B cell (primary cell): ENCODE data around the gene TRMU. TPM values are rescaled to one million over a fixed set of nuclear protein-coding genes. Genes with fewer than 3 reads are reported as not detected.

Experiments used
- ATAC-seq: fragments of 200-7000 bp; cut with Tn5 transposase; one replicate; pipeline ENCODE4 v1.10.0; 2021; ENCODE audit warnings: low read depth, mild to moderate bottlenecking, moderate number of reproducible peaks, moderate library complexity
- CTCF ChIA-PET: fragments of 350-600 bp; sonication (Branson Sonifier 250); formaldehyde crosslinking; loops from one replicate; lab custom pipeline; 2021; ENCODE audit warnings: antibody characterized with exemption, inconsistent platforms; lab: Charles Lee
- POLR2A ChIA-PET: fragments of 350-600 bp; sonication (Branson Sonifier 250); formaldehyde crosslinking; loops from one replicate; lab custom pipeline; 2021; ENCODE audit warnings: antibody characterized with exemption; lab: Charles Lee
- DNase-seq: peaks from one replicate; pipeline ENCODE4 v3.0.0; 2013
- H2AFZ ChIP-seq: 2 replicates; pipeline ENCODE4 v1.6.1; 2012; ENCODE audit warnings: mild to moderate bottlenecking, low read depth, low read length; ENCODE audit not compliant: insufficient read depth, poor library complexity, severe bottlenecking
- H3K27ac ChIP-seq, 2 donors: 1 replicate in 1 of 2; 2 replicates in 1 of 2; pipeline ENCODE4 v1.5.1; 2012 to 2013; ENCODE audit warnings: low read length in 2 of 2, mild to moderate bottlenecking in 2 of 2, moderate library complexity in 1 of 2
- H3K27me3 ChIP-seq, 4 experiments: fragments of 200-600 bp in 1 of 4; sonication (generic) in 1 of 4; replicated peaks in 1 of 4; 1 replicate in 2 of 4; 2 replicates in 2 of 4; pipeline versions ENCODE4 v1.6.1 to v1.7.0; 2013 to 2016; ENCODE audit warnings: low read length in 3 of 4, mild to moderate bottlenecking in 2 of 4, mixed read lengths in 1 of 4, moderate library complexity in 1 of 4; ENCODE audit not compliant: insufficient read depth in 4 of 4, control insufficient read depth in 3 of 4; ENCODE audit errors: control extremely low read depth in 1 of 4
- H3K36me3 ChIP-seq, 2 experiments: replicated peaks in 1 of 2; 1 replicate in 1 of 2; 2 replicates in 1 of 2; pipeline versions ENCODE4 v1.6.1 to v1.7.1; 2013; ENCODE audit warnings: low read length in 1 of 2; ENCODE audit not compliant: insufficient read depth in 2 of 2, control insufficient read depth in 1 of 2; ENCODE audit errors: control extremely low read depth in 1 of 2, extremely low read depth in 1 of 2
- H3K4me1 ChIP-seq, 2 donors: fragments of 200-600 bp in 1 of 2; sonication (generic) in 1 of 2; 1 replicate in 1 of 2; 2 replicates in 1 of 2; pipeline versions ENCODE4 v1.5.1 to v1.6.1; 2013 to 2017; ENCODE audit warnings: low read length in 2 of 2; ENCODE audit not compliant: control insufficient read depth in 2 of 2, insufficient read depth in 2 of 2
- H3K4me2 ChIP-seq: replicated peaks from 2 replicates; pipeline ENCODE3; 2012; ENCODE audit warnings: mild to moderate bottlenecking, low read depth, low read length; ENCODE audit not compliant: poor library complexity, severe bottlenecking
- H3K4me3 ChIP-seq, 5 experiments: fragments of 200-600 bp in 1 of 5; sonication (generic) in 1 of 5; 1 replicate in 3 of 5; 2 replicates in 2 of 5; pipeline versions ENCODE4 v1.5.1 to v1.7.0; 2011 to 2016; ENCODE audit warnings: low read length in 4 of 5, mild to moderate bottlenecking in 4 of 5, low read depth in 2 of 5, control low read depth in 1 of 5, moderate library complexity in 1 of 5; ENCODE audit not compliant: insufficient read depth in 1 of 5; ENCODE audit errors: control extremely low read depth in 1 of 5, extremely low read depth in 1 of 5
- H3K79me2 ChIP-seq: fragments of 200-600 bp; sonication (generic); one replicate; pipeline ENCODE4 v1.6.0; 2016; ENCODE audit warnings: low read length; ENCODE audit not compliant: control insufficient read depth, insufficient read depth
- H3K9ac ChIP-seq: fragments of 200-600 bp; sonication (generic); 2 replicates; pipeline ENCODE4 v1.6.1; 2017; ENCODE audit warnings: mild to moderate bottlenecking, low read length, moderate library complexity
- H3K9me3 ChIP-seq, 3 donors: one replicate each; pipeline versions ENCODE4 v1.6.1 to v1.7.1; 2013; ENCODE audit warnings: low read length in 2 of 3; ENCODE audit not compliant: control insufficient read depth in 2 of 3, insufficient read depth in 1 of 3; ENCODE audit errors: control extremely low read depth in 1 of 3
- H4K20me1 ChIP-seq: 2 replicates; pipeline ENCODE4 v1.6.0; 2012; ENCODE audit warnings: mild to moderate bottlenecking, low read length; ENCODE audit not compliant: insufficient read depth, control insufficient read depth, poor library complexity, severe bottlenecking
- H3K27ac Mint-ChIP-seq: one replicate; pipeline ENCODE4 v1.8.0; 2021; ENCODE audit warnings: mixed read lengths
- H3K27me3 Mint-ChIP-seq: one replicate; pipeline ENCODE4 v1.8.0; 2021; ENCODE audit warnings: mixed read lengths
- H3K4me1 Mint-ChIP-seq: one replicate; pipeline ENCODE4 v1.8.0; 2021; ENCODE audit warnings: mixed read lengths
- H3K4me3 Mint-ChIP-seq: one replicate; pipeline ENCODE4 v1.8.0; 2021; ENCODE audit warnings: mixed read lengths
- H3K9me3 Mint-ChIP-seq: one replicate; pipeline ENCODE4 v1.8.0; 2022; ENCODE audit warnings: mixed read lengths; ENCODE audit not compliant: insufficient read depth
- EZH2 ChIP-seq: IDR thresholded peaks from 2 replicates; pipeline ENCODE4 v1.6.1; 2012; ENCODE audit warnings: borderline replicate concordance, low read depth, mild to moderate bottlenecking, moderate library complexity, low read length; ENCODE audit not compliant: insufficient read depth, poor library complexity, severe bottlenecking
- WGBS: methylation state at CpG from one replicate; pipeline ENCODE4 v1.1.5; 2013; ENCODE audit warnings: missing lambda C conversion rate; ENCODE audit not compliant: insufficient coverage; 5-methylcytosine and 5-hydroxymethylcytosine counted together
- intact Hi-C: fragments of 100-400 bp; cut with micrococcal nuclease; formaldehyde crosslinking; loops from one replicate; pipeline ENCODE4 v1.10.0; 2022
- polyA plus RNA-seq: library from polyadenylated mRNA; depleted of rRNA; stranded (reverse); fragments of >200 nt; gene quantifications from 2 replicates; pipeline ENCODE4 v1.2.3, GENCODE V29; 2012
- total RNA-seq, 2 donors: library from RNA; stranded (reverse); fragments of 120-200 nt in 1 of 2; gene quantifications; 1 replicate in 1 of 2; 2 replicates in 1 of 2; pipeline versions ENCODE4 v1.2.3 to v1.2.4, GENCODE V29; 2013 to 2022
- TF ChIP-seq, protein P1 (sequence below): fragments of 200-600 bp; IDR thresholded peaks from one replicate; pipeline ENCODE4 v1.8.0; 2022; ENCODE audit warnings: antibody characterized with exemption, mild to moderate bottlenecking

Gene TRMU
- total and polyA plus RNA-seq, 2 donors (not counting 1 experiment from before 2014, with no cell fraction given): 51.0 to 76.9 TPM

DNA sequence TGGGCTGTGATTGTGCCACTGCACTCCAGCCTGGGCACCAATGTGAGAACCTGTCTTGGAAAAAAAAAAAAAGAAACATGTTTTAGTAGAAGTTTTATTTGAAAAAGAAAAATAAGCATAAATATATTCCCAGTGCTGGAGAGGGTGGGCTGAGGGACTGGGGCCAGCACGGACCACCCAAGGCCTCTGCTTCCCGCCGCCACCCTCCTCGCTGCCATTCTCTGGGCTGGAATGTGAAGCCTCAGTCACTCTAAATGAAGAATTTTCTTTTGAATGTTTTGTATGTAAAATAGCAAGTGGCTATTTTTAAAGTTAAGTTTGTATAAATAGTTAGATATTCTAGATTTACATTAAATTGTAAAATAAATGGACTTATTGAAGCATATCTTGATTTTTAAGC, 5.1 kb upstream of the TRMU start:
- Mint-ChIP-seq H3K4me1 (peaks cover 5% of the 10 kb centered on the region), H3K27ac (no peak overlapping the region), H3K9me3 (no peaks in the 10 kb centered on the region), H3K27me3 (no peaks in the 10 kb centered on the region), H3K4me3 (no peak overlapping the region)
- no peak overlapping the region for H3K4me2 ChIP-seq
- TF ChIP-seq, protein P1, sequence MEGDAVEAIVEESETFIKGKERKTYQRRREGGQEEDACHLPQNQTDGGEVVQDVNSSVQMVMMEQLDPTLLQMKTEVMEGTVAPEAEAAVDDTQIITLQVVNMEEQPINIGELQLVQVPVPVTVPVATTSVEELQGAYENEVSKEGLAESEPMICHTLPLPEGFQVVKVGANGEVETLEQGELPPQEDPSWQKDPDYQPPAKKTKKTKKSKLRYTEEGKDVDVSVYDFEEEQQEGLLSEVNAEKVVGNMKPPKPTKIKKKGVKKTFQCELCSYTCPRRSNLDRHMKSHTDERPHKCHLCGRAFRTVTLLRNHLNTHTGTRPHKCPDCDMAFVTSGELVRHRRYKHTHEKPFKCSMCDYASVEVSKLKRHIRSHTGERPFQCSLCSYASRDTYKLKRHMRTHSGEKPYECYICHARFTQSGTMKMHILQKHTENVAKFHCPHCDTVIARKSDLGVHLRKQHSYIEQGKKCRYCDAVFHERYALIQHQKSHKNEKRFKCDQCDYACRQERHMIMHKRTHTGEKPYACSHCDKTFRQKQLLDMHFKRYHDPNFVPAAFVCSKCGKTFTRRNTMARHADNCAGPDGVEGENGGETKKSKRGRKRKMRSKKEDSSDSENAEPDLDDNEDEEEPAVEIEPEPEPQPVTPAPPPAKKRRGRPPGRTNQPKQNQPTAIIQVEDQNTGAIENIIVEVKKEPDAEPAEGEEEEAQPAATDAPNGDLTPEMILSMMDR: no peak
- no peak for TF ChIP-seq EZH2
- ChIA-PET CTCF (interaction anchor here (1.0 kb wide), 1 partner anchor 37 kb away, joined by 3 read pairs; no protein-coding TSS in a partner anchor), POLR2A (no interaction called here)
- no peaks in the 10 kb centered on the region for H3K27me3 ChIP-seq
- H3K36me3 ChIP-seq: no peaks in the 10 kb centered on the region
- no peak overlapping the region for H3K27ac ChIP-seq
- H3K79me2 ChIP-seq: peaks cover 4% of the 10 kb centered on the region
- H4K20me1 ChIP-seq: no peaks in the 10 kb centered on the region
- ATAC-seq (no peak), DNase-seq (no peak)
- peaks cover 0 to 7% of the 10 kb centered on the region in 2 donors for H3K4me1 ChIP-seq
- no peaks in the 10 kb centered on the region for H3K9me3 ChIP-seq
- no peak overlapping the region for H2AFZ ChIP-seq
- no peak overlapping the region for H3K4me3 ChIP-seq
- intact Hi-C loops: no loop called here
- H3K9ac ChIP-seq: no peak overlapping the region
- 100% methylated on average over 4 of the region's 4 CpGs for WGBS

DNA sequence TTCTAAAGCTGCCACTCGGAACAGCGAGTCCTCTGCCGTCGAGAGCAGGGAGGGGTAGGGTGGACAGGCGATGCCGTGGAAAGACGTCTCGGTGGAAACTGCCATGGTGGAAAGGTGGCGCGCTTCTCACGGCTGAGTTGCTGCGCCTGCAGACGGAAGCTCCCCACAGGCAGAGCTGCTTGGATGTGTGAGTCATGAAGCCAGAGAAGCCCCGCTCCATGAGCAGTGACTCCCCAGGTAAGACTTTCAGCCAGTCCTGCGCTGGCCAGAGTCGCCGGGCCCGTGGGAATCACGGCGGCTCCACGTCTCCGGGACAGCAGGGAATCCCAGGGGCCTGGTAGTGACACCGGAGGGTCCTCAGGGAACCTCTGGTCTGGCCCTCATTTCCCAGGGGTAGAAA, 4.0 kb upstream of the TRMU start:
- Mint-ChIP-seq H3K27ac (no peak overlapping the region), H3K9me3 (no peaks in the 10 kb centered on the region), H3K27me3 (no peaks in the 10 kb centered on the region), H3K4me1 (peaks cover 9% of the 10 kb centered on the region), H3K4me3 (no peak overlapping the region)
- no peak for DNase-seq
- H2AFZ ChIP-seq: no peak overlapping the region
- no peak overlapping the region for H3K4me2 ChIP-seq
- no peak for ATAC-seq
- intact Hi-C loops: no loop called here
- H3K79me2 ChIP-seq: peaks cover 15% of the 10 kb centered on the region
- H3K9me3 ChIP-seq: peaks cover 0 to 4% (median 0%) of the 10 kb centered on the region in 3 donors
- ChIA-PET CTCF (interaction anchor here (1.0 kb wide), 1 partner anchor 36 kb away, joined by 3 read pairs; no protein-coding TSS in a partner anchor), POLR2A (interaction anchor here (0.6 kb wide), 1 partner anchor 215 kb away, joined by 3 read pairs; no protein-coding TSS in a partner anchor)
- H3K27ac ChIP-seq: no peak overlapping the region
- H3K4me3 ChIP-seq: no peak overlapping the region
- H4K20me1 ChIP-seq: peaks cover 6% of the 10 kb centered on the region
- peaks cover 3 to 9% of the 10 kb centered on the region in 2 donors for H3K4me1 ChIP-seq
- no peaks in the 10 kb centered on the region for H3K36me3 ChIP-seq
- TF ChIP-seq EZH2: no peak
- H3K9ac ChIP-seq: no peak overlapping the region
- no peaks in the 10 kb centered on the region for H3K27me3 ChIP-seq
- WGBS: 98% methylated on average over 19 of the region's 23 CpGs
